ENCODE results near the gene CACNA1A. TPM values are rescaled to one million over a fixed set of nuclear protein-coding genes. Genes with fewer than 3 reads are reported as not detected.
A peak's percentile ranks its signal among the peaks of the same experiment; 100 is the strongest.

The CACNA1A gene
- total RNA-seq, 1 donor from 2014 or later, result 0.42 TPM

DNA sequence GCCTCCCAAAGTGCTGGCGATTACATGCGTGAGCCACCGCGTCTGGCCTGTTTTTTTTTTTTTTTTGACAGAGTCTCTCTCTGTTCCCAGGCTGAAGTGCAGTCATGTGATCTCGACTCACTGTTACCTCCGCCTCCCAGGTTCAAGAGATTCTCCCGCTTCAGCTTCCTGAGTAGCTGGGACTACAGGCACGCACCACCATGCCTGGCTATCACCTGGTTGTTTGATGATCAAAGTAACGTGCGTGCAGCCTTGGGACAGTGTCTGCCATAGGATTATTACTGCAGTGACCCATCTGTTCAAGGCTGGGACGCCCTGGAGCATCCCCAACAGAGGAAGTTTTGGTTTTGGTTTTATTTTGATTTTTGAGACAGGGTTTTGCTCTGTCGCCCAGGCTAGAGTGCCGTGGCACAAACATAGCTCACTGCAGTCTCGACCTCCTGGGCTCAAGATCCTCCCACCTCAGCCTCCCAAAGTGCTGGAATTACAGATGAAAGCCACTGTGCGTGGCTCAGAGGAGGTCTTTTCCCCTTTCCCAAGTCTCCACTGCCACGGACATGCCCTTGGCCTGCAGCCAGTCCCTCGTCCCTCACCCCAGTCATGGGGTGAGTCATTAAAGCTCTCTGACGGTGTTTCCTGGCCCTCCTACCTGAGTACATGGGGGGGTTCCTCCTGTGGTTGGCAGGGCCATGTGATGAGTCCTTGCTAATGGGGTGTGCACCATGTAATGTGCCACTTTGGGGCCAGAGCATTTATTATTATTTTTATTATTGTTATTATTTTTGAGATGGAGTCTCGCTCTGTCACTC is 290.5 kb downstream of the CACNA1A start:
- DNase-seq (ENCODE audit: low spot score), result no peak
- H3K36me3 Mint-ChIP-seq (ENCODE audit: low read depth), result peaks cover under 1% of the 10 kb centered on the region
- H3K27me3 Mint-ChIP-seq (ENCODE audit: low read depth), result peaks cover 1% of the 10 kb centered on the region
- H3K4me1 Mint-ChIP-seq (ENCODE audit: low read depth), result no peaks in the 10 kb centered on the region
- H3K27ac Mint-ChIP-seq (ENCODE audit: unreplicated experiment), result no peak overlapping the region
- TF ChIP-seq CTCF (IDR thresholded peaks at IDR 0.05), result no peak
- peaks cover 4% of the 10 kb centered on the region for H3K9me3 Mint-ChIP-seq (ENCODE audit: low read depth)
- no peak overlapping the region for H3K4me3 Mint-ChIP-seq (ENCODE audit: unreplicated experiment)

DNA sequence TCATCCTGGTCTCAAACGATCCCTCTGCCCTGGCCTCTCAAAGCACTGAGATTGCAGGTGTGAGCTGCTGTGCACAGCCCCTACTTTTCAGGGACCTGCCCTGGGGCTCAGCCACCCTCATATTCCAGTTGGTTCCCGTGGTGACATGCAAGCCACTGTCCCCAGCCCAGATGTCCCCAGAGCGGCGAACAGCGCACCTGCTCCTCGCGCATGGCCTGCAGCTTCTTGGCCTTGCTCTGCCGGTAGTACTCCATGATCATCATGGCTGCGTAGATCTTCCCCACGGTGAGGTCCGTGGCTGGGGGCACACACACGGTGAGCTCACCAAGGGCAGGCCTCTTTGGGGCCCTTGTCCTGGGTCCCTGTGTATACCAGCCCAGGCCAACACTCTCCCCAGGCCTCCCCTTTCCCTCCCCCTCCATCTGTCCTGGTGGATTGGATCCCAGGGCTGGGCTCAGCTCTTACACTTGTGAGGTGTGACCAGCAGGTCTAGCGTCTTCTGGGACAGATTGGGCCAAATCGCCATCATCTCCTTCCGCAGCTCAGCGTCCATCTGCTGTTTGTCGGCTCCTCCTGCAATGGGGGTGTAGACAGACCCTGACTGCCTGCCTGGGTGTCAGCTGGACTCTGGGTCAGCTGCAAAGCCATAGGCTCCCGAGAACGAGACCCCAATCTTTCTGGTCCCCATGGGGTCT is 292.1 kb downstream of the CACNA1A start:
- H3K27me3 Mint-ChIP-seq (ENCODE audit: low read depth), result no peaks in the 10 kb centered on the region
- no peak overlapping the region for H3K27ac Mint-ChIP-seq (ENCODE audit: unreplicated experiment)
- no peak for DNase-seq (ENCODE audit: low spot score)
- no peak overlapping the region for H3K4me3 Mint-ChIP-seq (ENCODE audit: unreplicated experiment)
- TF ChIP-seq CTCF (IDR thresholded peaks at IDR 0.05), result no peak
- H3K9me3 Mint-ChIP-seq (ENCODE audit: low read depth), result no peaks in the 10 kb centered on the region
- no peaks in the 10 kb centered on the region for H3K4me1 Mint-ChIP-seq (ENCODE audit: low read depth)
- no peaks in the 10 kb centered on the region for H3K36me3 Mint-ChIP-seq (ENCODE audit: low read depth)

- no peak for DNase-seq (ENCODE audit: low spot score)
- H3K4me1 Mint-ChIP-seq (ENCODE audit: low read depth), result peaks cover 5% of the 10 kb centered on the region
- H3K4me3 Mint-ChIP-seq (ENCODE audit: unreplicated experiment), result no peak overlapping the region
- H3K36me3 Mint-ChIP-seq (ENCODE audit: low read depth), result no peaks in the 10 kb centered on the region
- TF ChIP-seq CTCF (IDR thresholded peaks at IDR 0.05), result peak; percentile 76
- H3K9me3 Mint-ChIP-seq (ENCODE audit: low read depth), result no peaks in the 10 kb centered on the region
- no peaks in the 10 kb centered on the region for H3K27me3 Mint-ChIP-seq (ENCODE audit: low read depth)
- H3K27ac Mint-ChIP-seq (ENCODE audit: unreplicated experiment), result no peak overlapping the region
These were observed 293.4 kb downstream of the CACNA1A start for GRCh38 chr19:13212759-13213330.

DNA sequence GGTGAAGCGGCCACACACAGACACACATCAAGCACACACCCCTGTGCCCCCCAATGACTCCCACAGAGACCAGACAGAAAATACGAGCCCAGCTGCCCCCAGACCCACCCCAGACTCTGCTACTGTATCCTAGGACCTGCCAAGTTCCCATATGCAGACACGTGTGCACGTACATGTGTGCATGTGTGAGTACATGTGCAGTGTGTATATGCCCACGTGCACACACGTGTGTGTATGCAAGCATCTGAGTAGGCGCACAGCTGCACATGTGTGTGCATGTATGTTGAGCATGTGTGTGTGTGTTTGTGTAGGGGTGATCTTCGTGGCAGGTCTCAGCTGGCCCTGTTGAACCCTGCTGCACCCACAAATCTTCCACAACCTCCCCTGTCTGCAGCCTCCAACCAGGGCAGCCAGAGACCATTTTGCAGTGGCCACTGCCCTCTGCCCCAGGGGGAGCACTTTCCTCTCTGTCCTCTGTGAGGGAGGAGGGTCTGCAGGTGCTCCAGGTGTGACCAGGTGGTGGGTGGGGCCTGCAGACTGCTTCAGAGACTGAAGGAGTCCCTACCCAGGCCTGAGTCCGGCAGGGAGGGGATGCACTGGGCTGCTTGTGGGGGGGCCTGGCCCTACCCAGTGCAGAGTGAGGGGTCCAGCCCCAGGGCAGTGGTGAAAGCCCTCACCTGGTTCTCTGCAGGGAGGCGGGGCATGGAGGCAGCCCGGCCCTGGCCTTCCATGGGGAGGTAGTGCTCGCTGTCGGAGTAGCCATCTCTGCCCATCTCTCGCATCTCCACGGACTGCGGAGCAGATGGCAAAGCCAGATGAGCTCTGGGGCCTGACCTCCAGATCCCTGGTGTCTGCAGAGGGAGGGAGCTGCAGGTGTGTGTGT is 294.6 kb downstream of the CACNA1A start:
- Mint-ChIP-seq H3K9me3 (ENCODE audit: low read depth) (no peaks in the 10 kb centered on the region), H3K4me3 (ENCODE audit: unreplicated experiment) (no peak overlapping the region), H3K4me1 (ENCODE audit: low read depth) (peaks cover 6% of the 10 kb centered on the region), H3K27me3 (ENCODE audit: low read depth) (no peaks in the 10 kb centered on the region), H3K36me3 (ENCODE audit: low read depth) (no peaks in the 10 kb centered on the region), H3K27ac (ENCODE audit: unreplicated experiment) (no peak overlapping the region)
- DNase-seq (ENCODE audit: low spot score), result no peak
- TF ChIP-seq CTCF (IDR thresholded peaks at IDR 0.05), result no peak

Measured in chondrocyte (in vitro differentiated cells).